ENCODE measurements around the gene NHP2.

DNA sequence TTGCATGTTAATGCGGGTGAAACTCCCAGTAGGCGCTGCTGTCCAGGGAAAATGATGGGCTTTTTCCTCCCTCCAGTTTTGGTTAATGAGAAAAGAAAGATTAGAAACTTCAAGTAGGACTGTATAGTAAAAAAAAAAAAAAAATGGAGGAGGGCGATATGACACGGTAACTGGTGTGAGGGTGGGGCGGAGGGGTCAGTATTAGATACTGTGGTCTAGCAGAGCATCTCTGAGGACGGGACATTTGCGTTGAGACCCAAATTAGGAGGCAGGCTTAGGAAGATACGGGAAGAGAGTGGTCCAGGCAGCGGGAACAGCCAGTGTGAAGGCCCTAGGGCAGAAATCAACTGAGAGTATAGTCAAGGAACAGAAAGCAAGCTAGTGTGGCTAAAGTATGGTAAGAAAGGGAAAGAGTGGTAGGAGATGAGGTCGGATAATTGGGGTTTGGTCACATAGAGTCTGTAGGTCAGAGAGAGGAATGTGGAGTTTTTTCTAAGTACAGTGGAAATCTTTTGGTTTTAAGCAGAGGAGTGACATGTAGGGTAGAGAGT, 22.2 kb downstream of the NHP2 start:
- no peak for TF ChIP-seq EZH2phosphoT487 (IDR thresholded peaks at IDR 0.05; ENCODE audit: unreplicated experiment)
- TF ChIP-seq, protein P1, sequence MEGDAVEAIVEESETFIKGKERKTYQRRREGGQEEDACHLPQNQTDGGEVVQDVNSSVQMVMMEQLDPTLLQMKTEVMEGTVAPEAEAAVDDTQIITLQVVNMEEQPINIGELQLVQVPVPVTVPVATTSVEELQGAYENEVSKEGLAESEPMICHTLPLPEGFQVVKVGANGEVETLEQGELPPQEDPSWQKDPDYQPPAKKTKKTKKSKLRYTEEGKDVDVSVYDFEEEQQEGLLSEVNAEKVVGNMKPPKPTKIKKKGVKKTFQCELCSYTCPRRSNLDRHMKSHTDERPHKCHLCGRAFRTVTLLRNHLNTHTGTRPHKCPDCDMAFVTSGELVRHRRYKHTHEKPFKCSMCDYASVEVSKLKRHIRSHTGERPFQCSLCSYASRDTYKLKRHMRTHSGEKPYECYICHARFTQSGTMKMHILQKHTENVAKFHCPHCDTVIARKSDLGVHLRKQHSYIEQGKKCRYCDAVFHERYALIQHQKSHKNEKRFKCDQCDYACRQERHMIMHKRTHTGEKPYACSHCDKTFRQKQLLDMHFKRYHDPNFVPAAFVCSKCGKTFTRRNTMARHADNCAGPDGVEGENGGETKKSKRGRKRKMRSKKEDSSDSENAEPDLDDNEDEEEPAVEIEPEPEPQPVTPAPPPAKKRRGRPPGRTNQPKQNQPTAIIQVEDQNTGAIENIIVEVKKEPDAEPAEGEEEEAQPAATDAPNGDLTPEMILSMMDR (conservative IDR thresholded peaks at IDR 0.05; ENCODE audit: low read depth in 2 of 2), result no peak
